IMR-90 (cell line): Measurements from ENCODE around the gene NUMA1. TPM values are rescaled to one million over a fixed set of nuclear protein-coding genes. Genes with fewer than 3 reads are reported as not detected.

ENCODE experiments used
- ATAC-seq: fragments of 200-7000 bp; cut with Tn5 transposase; 2 replicates; pipeline ENCODE4 v1.9.1; 2020; ENCODE audit warnings: low read depth, mild to moderate bottlenecking, moderate library complexity
- BruUV-seq: library from RNA; stranded (reverse); fragments of 400-500 nt; replicated peaks from 2 replicates; lab custom pipeline; 2021; lab: Mats Ljungman, UMichigan
- CTCF ChIA-PET: fragments of 300-600 bp; formaldehyde crosslinking; extraction: SDS; loops from one replicate; lab custom pipeline; 2021; ENCODE audit warnings: antibody characterized with exemption; lab: Yijun Ruan, JAX
- POLR2A ChIA-PET: fragments of 300-600 bp; sonication (Branson Sonifier 250); formaldehyde crosslinking; loops from one replicate; lab custom pipeline; 2022; ENCODE audit warnings: antibody characterized with exemption; ENCODE audit not compliant: unreplicated experiment; lab: Charles Lee
- DNase-seq: peaks from one replicate; pipeline ENCODE4 v3.0.0; 2013
- H2AFZ ChIP-seq: replicated peaks from 2 replicates; pipeline ENCODE3; 2013; ENCODE audit warnings: low read length, mild to moderate bottlenecking; ENCODE audit not compliant: poor library complexity
- H2AK5ac ChIP-seq: 2 replicates; pipeline ENCODE4 v1.6.1; 2013; ENCODE audit warnings: low read depth, low read length, inconsistent platforms
- H2AK9ac ChIP-seq: replicated peaks from 2 replicates; pipeline ENCODE3; 2013; ENCODE audit warnings: mild to moderate bottlenecking, low read depth, low read length, moderate library complexity; ENCODE audit not compliant: poor library complexity
- H2BK120ac ChIP-seq: 2 replicates; pipeline ENCODE4 v1.6.1; 2013; ENCODE audit warnings: low read depth, low read length, inconsistent platforms
- H2BK15ac ChIP-seq: 3 replicates; pipeline ENCODE4 v1.6.1; 2013; ENCODE audit warnings: low read depth, low read length, inconsistent platforms
- H2BK20ac ChIP-seq: 2 replicates; pipeline ENCODE4 v1.6.1; 2013; ENCODE audit warnings: low read depth, mild to moderate bottlenecking, inconsistent platforms, low read length, moderate library complexity
- H2BK5ac ChIP-seq: 2 replicates; pipeline ENCODE4 v1.6.1; 2013; ENCODE audit warnings: mild to moderate bottlenecking, low read depth, low read length, inconsistent platforms; ENCODE audit not compliant: poor library complexity, severe bottlenecking
- H3K14ac ChIP-seq: replicated peaks from 2 replicates; pipeline ENCODE4 v1.6.1; 2013; ENCODE audit warnings: low read depth, low read length, inconsistent platforms
- H3K18ac ChIP-seq: 2 replicates; pipeline ENCODE4 v1.6.1; 2013; ENCODE audit warnings: low read depth, low read length, control low read depth
- H3K23ac ChIP-seq: 2 replicates; pipeline ENCODE4 v1.6.1; 2013; ENCODE audit warnings: low read depth, low read length, inconsistent platforms
- H3K27ac ChIP-seq: 2 replicates; pipeline ENCODE4 v1.5.1; 2013; ENCODE audit warnings: mild to moderate bottlenecking, control low read depth, low read length; ENCODE audit not compliant: insufficient read depth
- H3K27me3 ChIP-seq: 2 replicates; pipeline ENCODE4 v1.6.1; 2013; ENCODE audit warnings: low read length; ENCODE audit not compliant: control insufficient read depth, insufficient read depth
- H3K36me3 ChIP-seq: 2 replicates; pipeline ENCODE4 v1.6.1; 2013; ENCODE audit warnings: low read length, mixed read lengths; ENCODE audit not compliant: control insufficient read depth, insufficient read depth
- H3K4ac ChIP-seq: 2 replicates; pipeline ENCODE4 v1.6.1; 2013; ENCODE audit warnings: low read depth, low read length, inconsistent platforms
- H3K4me1 ChIP-seq: 2 replicates; pipeline ENCODE4 v1.6.1; 2013; ENCODE audit warnings: low read length, mixed read lengths; ENCODE audit not compliant: control insufficient read depth, insufficient read depth
- H3K4me2 ChIP-seq: 2 replicates; pipeline ENCODE4 v1.6.1; 2013; ENCODE audit warnings: low read depth, mild to moderate bottlenecking, control low read depth, low read length, moderate library complexity
- H3K4me3 ChIP-seq: 2 replicates; pipeline ENCODE4 v1.5.1; 2013; ENCODE audit warnings: low read depth, mild to moderate bottlenecking, control low read depth, low read length, moderate library complexity; ENCODE audit not compliant: insufficient read depth
- H3K56ac ChIP-seq: 2 replicates; pipeline ENCODE4 v1.6.1; 2013; ENCODE audit warnings: low read length, inconsistent platforms; ENCODE audit not compliant: insufficient read depth; ENCODE audit errors: extremely low read depth
- H3K79me1 ChIP-seq, 2 experiments: 2 replicates each; pipeline ENCODE4 v1.6.1; 2013; ENCODE audit warnings: low read length in 2 of 2, inconsistent platforms in 1 of 2, low read depth in 1 of 2
- H3K9ac ChIP-seq: 2 replicates; pipeline ENCODE4 v1.6.1; 2013; ENCODE audit warnings: low read depth, low read length, control low read depth
- H3K9me1 ChIP-seq: 2 replicates; pipeline ENCODE4 v1.6.1; 2013; ENCODE audit warnings: low read length, inconsistent platforms; ENCODE audit not compliant: insufficient read depth
- H3K9me3 ChIP-seq: 2 replicates; pipeline ENCODE4 v1.6.1; 2013; ENCODE audit warnings: low read length; ENCODE audit not compliant: control insufficient read depth, insufficient read depth
- H4K20me1 ChIP-seq: 2 replicates; pipeline ENCODE4 v1.6.1; 2013; ENCODE audit warnings: low read length, inconsistent platforms; ENCODE audit not compliant: insufficient read depth
- H4K5ac ChIP-seq: 2 replicates; pipeline ENCODE4 v1.6.1; 2013; ENCODE audit warnings: mild to moderate bottlenecking, low read depth, low read length, control low read depth
- H4K8ac ChIP-seq, 2 experiments: 2 replicates each; pipeline ENCODE4 v1.6.1; 2013; ENCODE audit warnings: low read depth in 2 of 2, low read length in 2 of 2, control low read depth in 1 of 2, inconsistent platforms in 1 of 2
- H4K91ac ChIP-seq: 2 replicates; pipeline ENCODE4 v1.6.1; 2013; ENCODE audit warnings: low read depth, low read length, inconsistent platforms; ENCODE audit not compliant: insufficient read depth
- BHLHE40 ChIP-seq: fragments of 150-350 bp; IDR thresholded peaks from 2 replicates; pipeline ENCODE4 v1.6.1; 2016; ENCODE audit warnings: mild to moderate bottlenecking, low read depth, low read length
- CEBPB ChIP-seq: IDR thresholded peaks from 2 replicates; pipeline ENCODE4 v1.6.1; 2012; ENCODE audit warnings: low read depth, low read length, improper control_type of control experiment
- CHD1 ChIP-seq: IDR thresholded peaks from 2 replicates; pipeline ENCODE4 v1.6.1; 2012; ENCODE audit warnings: low read depth, low read length, improper control_type of control experiment
- CTCF ChIP-seq: conservative IDR thresholded peaks from 2 replicates; pipeline ENCODE4 v1.5.1; 2012; ENCODE audit warnings: mild to moderate bottlenecking, low read depth, low read length, improper control_type of control experiment
- ELK1 ChIP-seq: fragments of 150-350 bp; IDR thresholded peaks from 2 replicates; pipeline ENCODE4 v1.6.1; 2016; ENCODE audit warnings: low read depth, mild to moderate bottlenecking, low read length, moderate library complexity, borderline replicate concordance
- FOS ChIP-seq: fragments of 150-350 bp; IDR thresholded peaks from 2 replicates; pipeline ENCODE4 v1.6.1; 2016; ENCODE audit warnings: low read depth, low read length
- MAFK ChIP-seq: IDR thresholded peaks from 2 replicates; pipeline ENCODE4 v1.6.1; 2012; ENCODE audit warnings: low read depth, low read length, improper control_type of control experiment
- MAZ ChIP-seq: IDR thresholded peaks from 2 replicates; pipeline ENCODE4 v1.6.1; 2012; ENCODE audit warnings: low read depth, mild to moderate bottlenecking, low read length, improper control_type of control experiment, moderate library complexity, borderline replicate concordance
- MXI1 ChIP-seq: IDR thresholded peaks from 2 replicates; pipeline ENCODE4 v1.6.1; 2012; ENCODE audit warnings: low read depth, mild to moderate bottlenecking, low read length, moderate library complexity, borderline replicate concordance
- NFE2L2 ChIP-seq: fragments of 150-350 bp; IDR thresholded peaks from 2 replicates; pipeline ENCODE4 v1.6.1; 2016; ENCODE audit warnings: low read depth, mild to moderate bottlenecking, low read length
- RAD21 ChIP-seq: IDR thresholded peaks from 2 replicates; pipeline ENCODE4 v1.6.1; 2012; ENCODE audit warnings: low read length, improper control_type of control experiment
- RCOR1 ChIP-seq: IDR thresholded peaks from 2 replicates; pipeline ENCODE4 v1.6.1; 2012; ENCODE audit warnings: mild to moderate bottlenecking, low read length, improper control_type of control experiment; ENCODE audit not compliant: insufficient replicate concordance
- RFX5 ChIP-seq: IDR thresholded peaks from 2 replicates; pipeline ENCODE4 v1.8.0; 2012; ENCODE audit warnings: low read depth, mild to moderate bottlenecking, low read length, moderate library complexity
- SMC3 ChIP-seq: fragments of 150-350 bp; IDR thresholded peaks from 2 replicates; pipeline ENCODE4 v1.6.1; 2016; ENCODE audit warnings: low read depth, mild to moderate bottlenecking, antibody characterized with exemption, low read length, moderate library complexity
- WGBS, 2 experiments: methylation state at CpG; one replicate each; pipeline versions ENCODE4 v1.1.5 to v1.1.7; 2013; ENCODE audit warnings: missing lambda C conversion rate in 2 of 2; ENCODE audit not compliant: insufficient read length in 1 of 2; ENCODE audit errors: extremely low coverage in 2 of 2; 5-methylcytosine and 5-hydroxymethylcytosine counted together
- dilution Hi-C: fragments of 300-500 bp; cut with HindIII; formaldehyde crosslinking; loops from one replicate; pipeline ENCODE4 v1.14.3; 2018; ENCODE audit warnings: low sequenced_read_pairs; ENCODE audit not compliant: unreplicated experiment
- in situ Hi-C: fragments of 300-500 bp; cut with MboI; formaldehyde crosslinking; loops from 3 replicates; pipeline ENCODE4 v1.14.3; 2019; ENCODE audit warnings: low sequenced_read_pairs, inconsistent platforms, mixed read lengths
- intact Hi-C: fragments of 100-400 bp; cut with micrococcal nuclease; formaldehyde crosslinking; loops from 2 replicates; pipeline ENCODE4 v1.10.0; 2022
- polyA plus RNA-seq, 3 experiments: library from polyadenylated mRNA; depleted of rRNA; stranded (reverse); fragments of >200 nt; gene quantifications; 2 replicates each; pipeline ENCODE4 v1.2.3, GENCODE V29; 2012; ENCODE audit warnings: low replicate concordance in 1 of 3
- total RNA-seq: library from RNA; depleted of rRNA; stranded (reverse); fragments of >200 nt; gene quantifications from 2 replicates; pipeline ENCODE4 v1.2.3, GENCODE V29; 2012

The NUMA1 gene
- total and polyA plus RNA-seq, 2 of the 4 experiments (the other 2 are of a cell fraction) = 61.7 to 97.0 TPM

GRCh38 chr11:72005347-72006260 lies 74.7 kb downstream of the NUMA1 start:
- Histone ChIP-seq H4K91ac (no peak overlapping the region), H4K8ac (no peak overlapping the region), H3K9me1 (no peaks in the 10 kb centered on the region), H3K23ac (no peak overlapping the region), H2BK15ac (no peak overlapping the region), H3K4me1 (no peaks in the 10 kb centered on the region), H4K20me1 (peaks cover 29% of the 10 kb centered on the region), H3K4ac (no peak overlapping the region), H3K4me2 (no peak overlapping the region), H2AK9ac (no peak overlapping the region), H3K9ac (no peak overlapping the region), H2AK5ac (no peak overlapping the region), H4K5ac (no peak overlapping the region), H2BK20ac (no peak overlapping the region), H3K9me3 (no peaks in the 10 kb centered on the region), H3K14ac (no peak overlapping the region), H3K27me3 (no peaks in the 10 kb centered on the region), H3K56ac (no peak overlapping the region), H3K79me1 (peaks cover 11 to 22% of the 10 kb centered on the region in 2 experiments; a peak in 3 of 4 replicates), H2AFZ (no peak overlapping the region), H2BK5ac (no peak overlapping the region), H3K36me3 (peaks cover 94% of the 10 kb centered on the region), H2BK120ac (no peak overlapping the region), H3K4me3 (no peak overlapping the region), H3K27ac (no peak overlapping the region), H3K18ac (no peak overlapping the region)
- in situ Hi-C loops (no loop called here), dilution Hi-C loops (no loop called here), intact Hi-C loops (no loop called here)
- BruUV-seq = no TSS peak
- ATAC-seq (no peak), DNase-seq (no peak)
- POLR2A ChIA-PET = no interaction called here
- CTCF ChIA-PET = no interaction called here
- WGBS, 2 experiments = 99% methylated on average over 11 of the region's 20 CpGs; no CpG with 5 or more reads in 1 of the 2 experiments
- TF ChIP-seq MAZ (no peak), MXI1 (no peak), RAD21 (no peak), MAFK (no peak), BHLHE40 (no peak), CHD1 (no peak), CEBPB (no peak), FOS (no peak), ELK1 (no peak), RFX5 (no peak), SMC3 (no peak), RCOR1 (no peak), CTCF (no peak), NFE2L2 (no peak)
